GM23338 (cell line): ENCODE results near the gene SDHAF1. TPM values are rescaled to one million over a fixed set of nuclear protein-coding genes. Genes with fewer than 3 reads are reported as not detected.

Source experiments
- ATAC-seq: fragments of 200-7000 bp; cut with Tn5 transposase; 3 replicates; pipeline ENCODE4 v1.9.1; 2020
- DNase-seq: peaks from one replicate; pipeline ENCODE4 v3.0.0-alpha.2; 2015; ENCODE audit warnings: low spot score
- H2AFZ ChIP-seq: fragments of 200-600 bp; sonication (generic); 2 replicates; pipeline ENCODE4 v1.8.0; 2016; ENCODE audit warnings: antibody characterized with exemption, mild to moderate bottlenecking, moderate library complexity
- H3F3A ChIP-seq: fragments of 200-600 bp; sonication (generic); replicated peaks from 2 replicates; pipeline ENCODE4 v1.8.0; 2017; ENCODE audit warnings: antibody characterized with exemption, mixed run types, low read depth
- H3K27ac ChIP-seq: fragments of 200-600 bp; sonication (generic); 2 replicates; pipeline ENCODE4 v1.6.1; 2016; ENCODE audit warnings: low read depth
- H3K27me3 ChIP-seq: fragments of 200-600 bp; sonication (generic); 2 replicates; pipeline ENCODE4 v1.8.0; 2016; ENCODE audit warnings: mild to moderate bottlenecking, mixed run types, moderate library complexity; ENCODE audit not compliant: insufficient read depth
- H3K36me3 ChIP-seq: fragments of 200-600 bp; sonication (generic); 2 replicates; pipeline ENCODE4 v1.8.0; 2016; ENCODE audit warnings: mild to moderate bottlenecking; ENCODE audit not compliant: insufficient read depth
- H3K4me1 ChIP-seq: fragments of 200-600 bp; sonication (generic); 2 replicates; pipeline ENCODE4 v1.8.0; 2016; ENCODE audit warnings: mild to moderate bottlenecking, moderate library complexity; ENCODE audit not compliant: insufficient read depth
- H3K4me2 ChIP-seq: fragments of 200-600 bp; sonication (generic); 2 replicates; pipeline ENCODE4 v1.7.1; 2017; ENCODE audit warnings: mixed run types
- H3K4me3 ChIP-seq: fragments of 200-600 bp; sonication (generic); 2 replicates; pipeline ENCODE4 v1.6.1; 2016; ENCODE audit warnings: mixed run types
- H3K79me2 ChIP-seq: fragments of 200-600 bp; sonication (generic); replicated peaks from 2 replicates; pipeline ENCODE4 v1.8.0; 2017; ENCODE audit warnings: mild to moderate bottlenecking; ENCODE audit not compliant: insufficient read depth
- H3K9me2 ChIP-seq: fragments of 200-600 bp; sonication (generic); 2 replicates; pipeline ENCODE4 v1.8.0; 2017; ENCODE audit not compliant: insufficient read depth
- H4K20me1 ChIP-seq: fragments of 200-600 bp; sonication (generic); replicated peaks from 2 replicates; pipeline ENCODE4 v1.8.0; 2017; ENCODE audit warnings: mild to moderate bottlenecking; ENCODE audit not compliant: insufficient read depth
- H3K27ac Mint-ChIP-seq: 2 replicates; pipeline ENCODE4 v1.8.0; 2020; ENCODE audit warnings: inconsistent platforms, mild to moderate bottlenecking, moderate library complexity, mixed read lengths
- H3K27me3 Mint-ChIP-seq: 3 replicates; pipeline ENCODE4 v1.8.0; 2022; ENCODE audit warnings: low read depth, mild to moderate bottlenecking, moderate library complexity, mixed read lengths, inconsistent platforms; ENCODE audit not compliant: insufficient read depth, poor library complexity
- H3K36me3 Mint-ChIP-seq: 3 replicates; pipeline ENCODE4 v1.8.0; 2021; ENCODE audit warnings: low read depth, mild to moderate bottlenecking, inconsistent platforms, moderate library complexity, mixed read lengths
- H3K4me1 Mint-ChIP-seq: 3 replicates; pipeline ENCODE4 v1.8.0; 2020; ENCODE audit warnings: mild to moderate bottlenecking, inconsistent platforms, mixed read lengths
- H3K4me3 Mint-ChIP-seq: 3 replicates; pipeline ENCODE4 v1.8.0; 2021; ENCODE audit warnings: moderate library complexity, mild to moderate bottlenecking, inconsistent platforms, mixed read lengths
- H3K9me3 Mint-ChIP-seq: 3 replicates; pipeline ENCODE4 v1.8.0; 2020; ENCODE audit warnings: moderate library complexity, mild to moderate bottlenecking, inconsistent platforms, mixed read lengths
- EZH2 ChIP-seq: fragments of 200-600 bp; sonication (generic); IDR thresholded peaks from one replicate; pipeline ENCODE4 v1.8.0; 2017; ENCODE audit warnings: antibody characterized with exemption, mild to moderate bottlenecking, low read depth; ENCODE audit not compliant: unreplicated experiment
- EZH2phosphoT487 ChIP-seq: fragments of 200-600 bp; sonication (generic); IDR thresholded peaks from one replicate; pipeline ENCODE4 v1.8.1; 2018; ENCODE audit warnings: antibody characterized with exemption; ENCODE audit not compliant: unreplicated experiment
- POLR2AphosphoS5 ChIP-seq: IDR thresholded peaks from 2 replicates; pipeline ENCODE4 v1.6.1; 2016; ENCODE audit warnings: antibody characterized with exemption, low read depth
- ZNF114 ChIP-seq: fragments of 250-450 bp; sonication (Bioruptor Pico); IDR thresholded peaks from 2 replicates; pipeline ENCODE4 v1.5.0; 2020; ENCODE audit warnings: mild to moderate bottlenecking, moderate library complexity
- ZNF331 ChIP-seq: fragments of 250-450 bp; sonication (Bioruptor Pico); IDR thresholded peaks from 2 replicates; pipeline ENCODE4 v1.5.0; 2020; ENCODE audit warnings: low read depth, mild to moderate bottlenecking, moderate library complexity
- ZNF462 ChIP-seq: fragments of 250-450 bp; sonication (Bioruptor Pico); IDR thresholded peaks from 2 replicates; pipeline ENCODE4 v1.5.0; 2020; ENCODE audit warnings: mild to moderate bottlenecking, moderate library complexity
- polyA plus RNA-seq: library from polyadenylated mRNA; unstranded; fragments of >200 nt; fragmentation: Nextera tagmentation; extraction: Ambion mirVana; gene quantifications from 2 replicates; pipeline ENCODE4 v1.2.1, GENCODE V29; 2016
- total RNA-seq: library from RNA; depleted of rRNA; stranded (reverse); fragments of >200 nt; shearing (Covaris generic); gene quantifications from 2 replicates; pipeline ENCODE4 v1.2.3, GENCODE V29; 2014
- TF ChIP-seq, protein P1 (sequence below), 2 experiments: fragments of 200-600 bp in 1 of 2; sonication (generic) in 1 of 2; conservative IDR thresholded peaks; 2 replicates each; pipeline versions ENCODE4 v1.5.1 to v1.6.1; 2016 to 2017; ENCODE audit warnings: antibody characterized with exemption in 2 of 2, low read depth in 2 of 2, mild to moderate bottlenecking in 2 of 2, moderate library complexity in 1 of 2

SDHAF1 gene
- total and polyA plus RNA-seq, 2 experiments from 2014 or later, result 19.9 to 55.9 TPM

GRCh38 chr19:35949131-35949530, 45.9 kb upstream of the SDHAF1 start:
- Histone ChIP-seq H3K4me1 (no peaks in the 10 kb centered on the region), H2AFZ (no peak overlapping the region), H3K4me3 (no peak overlapping the region), H3K27ac (no peak overlapping the region), H3K36me3 (no peaks in the 10 kb centered on the region), H3K79me2 (no peaks in the 10 kb centered on the region), H3K27me3 (no peaks in the 10 kb centered on the region), H3K9me2 (no peaks in the 10 kb centered on the region), H3K4me2 (no peak overlapping the region), H3F3A (0 out of 2 replicates have a peak, but pooled peaks cover 6% of the 10 kb centered on the region), H4K20me1 (no peaks in the 10 kb centered on the region)
- Mint-ChIP-seq H3K27me3 (peaks cover 11% of the 10 kb centered on the region), H3K27ac (no peak overlapping the region), H3K9me3 (no peaks in the 10 kb centered on the region; the same call in 2 of the 3 replicates), H3K36me3 (peaks cover 2% of the 10 kb centered on the region; the same call in 2 of the 3 replicates), H3K4me3 (no peak overlapping the region), H3K4me1 (peaks cover 8% of the 10 kb centered on the region; the same call in 2 of the 3 replicates)
- ATAC-seq, result no peak
- TF ChIP-seq, protein P1, sequence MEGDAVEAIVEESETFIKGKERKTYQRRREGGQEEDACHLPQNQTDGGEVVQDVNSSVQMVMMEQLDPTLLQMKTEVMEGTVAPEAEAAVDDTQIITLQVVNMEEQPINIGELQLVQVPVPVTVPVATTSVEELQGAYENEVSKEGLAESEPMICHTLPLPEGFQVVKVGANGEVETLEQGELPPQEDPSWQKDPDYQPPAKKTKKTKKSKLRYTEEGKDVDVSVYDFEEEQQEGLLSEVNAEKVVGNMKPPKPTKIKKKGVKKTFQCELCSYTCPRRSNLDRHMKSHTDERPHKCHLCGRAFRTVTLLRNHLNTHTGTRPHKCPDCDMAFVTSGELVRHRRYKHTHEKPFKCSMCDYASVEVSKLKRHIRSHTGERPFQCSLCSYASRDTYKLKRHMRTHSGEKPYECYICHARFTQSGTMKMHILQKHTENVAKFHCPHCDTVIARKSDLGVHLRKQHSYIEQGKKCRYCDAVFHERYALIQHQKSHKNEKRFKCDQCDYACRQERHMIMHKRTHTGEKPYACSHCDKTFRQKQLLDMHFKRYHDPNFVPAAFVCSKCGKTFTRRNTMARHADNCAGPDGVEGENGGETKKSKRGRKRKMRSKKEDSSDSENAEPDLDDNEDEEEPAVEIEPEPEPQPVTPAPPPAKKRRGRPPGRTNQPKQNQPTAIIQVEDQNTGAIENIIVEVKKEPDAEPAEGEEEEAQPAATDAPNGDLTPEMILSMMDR (conservative IDR thresholded peaks at IDR 0.05; ENCODE audit: low read depth in 2 of 2), result no peak
- TF ChIP-seq ZNF331 (CRISPR knock-in tag), result no peak
- TF ChIP-seq EZH2, result no peak
- no peak for TF ChIP-seq POLR2AphosphoS5
- no peak for TF ChIP-seq ZNF462 (CRISPR knock-in tag)
- no peak for TF ChIP-seq EZH2phosphoT487
- TF ChIP-seq ZNF114, result no peak
- DNase-seq, result peak; percentile 28
